Activated CD8-positive, alpha-beta T cell treated with anti-CD3 and anti-CD28 coated beads for 36 hours (primary cell): ENCODE measurements around the gene PLEK2. TPM values are rescaled to one million over a fixed set of nuclear protein-coding genes. Genes with fewer than 3 reads are reported as not detected.

ENCODE experiments used
- ATAC-seq: fragments of 200-7000 bp; cut with Tn5 transposase; one replicate; pipeline ENCODE4 v1.10.0; 2021; ENCODE audit warnings: mild to moderate bottlenecking, moderate library complexity
- CTCF ChIA-PET: fragments of 350-600 bp; sonication (Branson Sonifier 250); formaldehyde crosslinking; loops from one replicate; lab custom pipeline; 2021; ENCODE audit warnings: antibody characterized with exemption; lab: Charles Lee
- POLR2A ChIA-PET: fragments of 350-600 bp; sonication (Branson Sonifier 250); formaldehyde crosslinking; loops from one replicate; lab custom pipeline; 2021; ENCODE audit warnings: antibody characterized with exemption; lab: Charles Lee
- DNase-seq: peaks from one replicate; pipeline ENCODE4 v3.0.0-alpha.2; 2020
- H3K27ac Mint-ChIP-seq: one replicate; pipeline ENCODE4 v1.8.0; 2021; ENCODE audit warnings: mild to moderate bottlenecking, mixed read lengths
- H3K27me3 Mint-ChIP-seq: one replicate; pipeline ENCODE4 v1.8.0; 2021; ENCODE audit warnings: mixed read lengths
- H3K36me3 Mint-ChIP-seq: one replicate; pipeline ENCODE4 v1.8.0; 2021; ENCODE audit warnings: low read depth, mixed read lengths
- H3K4me1 Mint-ChIP-seq: one replicate; pipeline ENCODE4 v1.8.0; 2021; ENCODE audit warnings: low read depth, mixed read lengths
- H3K4me3 Mint-ChIP-seq: one replicate; pipeline ENCODE4 v1.8.0; 2021; ENCODE audit warnings: mild to moderate bottlenecking, moderate library complexity, mixed read lengths
- H3K9me3 Mint-ChIP-seq: one replicate; pipeline ENCODE4 v1.8.0; 2021; ENCODE audit warnings: mixed read lengths
- intact Hi-C: fragments of 100-400 bp; cut with micrococcal nuclease; formaldehyde crosslinking; loops from one replicate; pipeline ENCODE4 v1.10.0; 2022
- total RNA-seq, 2 experiments: library from RNA; stranded (reverse); gene quantifications; one replicate each; pipeline ENCODE4 v1.2.3, GENCODE V29; 2021
- TF ChIP-seq, protein P1 (sequence below): fragments of 200-600 bp; IDR thresholded peaks from one replicate; pipeline ENCODE4 v1.8.0; 2022; ENCODE audit warnings: antibody characterized with exemption, mild to moderate bottlenecking

Gene PLEK2
- total RNA-seq, 2 experiments from 2014 or later, result 1.0 TPM; not detected in 1

DNA sequence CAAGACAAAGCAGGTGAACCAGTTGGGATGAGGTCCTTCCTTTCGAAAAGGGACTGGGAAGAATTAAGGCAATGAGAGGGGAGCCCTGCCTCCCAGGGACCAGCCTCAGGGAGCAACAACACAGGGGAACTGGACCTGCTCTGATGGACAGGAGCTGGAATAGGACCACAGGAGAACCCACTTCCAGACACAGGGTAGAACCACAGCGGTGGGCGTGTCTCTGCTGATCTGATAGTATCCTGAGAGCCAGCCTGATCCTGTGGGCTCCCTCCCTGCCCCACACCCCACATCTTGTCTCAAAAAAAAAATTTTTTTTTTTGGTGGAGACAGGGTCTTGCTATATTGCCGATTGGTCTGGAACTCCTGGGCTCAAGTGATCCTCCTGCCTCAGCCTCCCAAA is 13.6 kb upstream of the PLEK2 start:
- POLR2A ChIA-PET, result no interaction called here
- intact Hi-C loops, result loop anchor here (5.0 to 10.0 kb wide), 2 partner anchors 102 to 239 kb away; no protein-coding TSS in a partner anchor
- TF ChIP-seq, protein P1, sequence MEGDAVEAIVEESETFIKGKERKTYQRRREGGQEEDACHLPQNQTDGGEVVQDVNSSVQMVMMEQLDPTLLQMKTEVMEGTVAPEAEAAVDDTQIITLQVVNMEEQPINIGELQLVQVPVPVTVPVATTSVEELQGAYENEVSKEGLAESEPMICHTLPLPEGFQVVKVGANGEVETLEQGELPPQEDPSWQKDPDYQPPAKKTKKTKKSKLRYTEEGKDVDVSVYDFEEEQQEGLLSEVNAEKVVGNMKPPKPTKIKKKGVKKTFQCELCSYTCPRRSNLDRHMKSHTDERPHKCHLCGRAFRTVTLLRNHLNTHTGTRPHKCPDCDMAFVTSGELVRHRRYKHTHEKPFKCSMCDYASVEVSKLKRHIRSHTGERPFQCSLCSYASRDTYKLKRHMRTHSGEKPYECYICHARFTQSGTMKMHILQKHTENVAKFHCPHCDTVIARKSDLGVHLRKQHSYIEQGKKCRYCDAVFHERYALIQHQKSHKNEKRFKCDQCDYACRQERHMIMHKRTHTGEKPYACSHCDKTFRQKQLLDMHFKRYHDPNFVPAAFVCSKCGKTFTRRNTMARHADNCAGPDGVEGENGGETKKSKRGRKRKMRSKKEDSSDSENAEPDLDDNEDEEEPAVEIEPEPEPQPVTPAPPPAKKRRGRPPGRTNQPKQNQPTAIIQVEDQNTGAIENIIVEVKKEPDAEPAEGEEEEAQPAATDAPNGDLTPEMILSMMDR, result no peak
- no peak for ATAC-seq
- Mint-ChIP-seq H3K27ac (no peak overlapping the region), H3K4me1 (no peaks in the 10 kb centered on the region), H3K27me3 (peaks cover 20% of the 10 kb centered on the region), H3K36me3 (no peaks in the 10 kb centered on the region), H3K4me3 (no peak overlapping the region), H3K9me3 (no peaks in the 10 kb centered on the region)
- CTCF ChIA-PET, result interaction anchor here (0.7 to 11.3 kb wide), 12 partner anchors 10 to 279 kb away, joined by 3 to 199 read pairs (median 22); partner anchors contain the start of genes PLEKHH1 and TMEM229B
- no peak for DNase-seq

DNA sequence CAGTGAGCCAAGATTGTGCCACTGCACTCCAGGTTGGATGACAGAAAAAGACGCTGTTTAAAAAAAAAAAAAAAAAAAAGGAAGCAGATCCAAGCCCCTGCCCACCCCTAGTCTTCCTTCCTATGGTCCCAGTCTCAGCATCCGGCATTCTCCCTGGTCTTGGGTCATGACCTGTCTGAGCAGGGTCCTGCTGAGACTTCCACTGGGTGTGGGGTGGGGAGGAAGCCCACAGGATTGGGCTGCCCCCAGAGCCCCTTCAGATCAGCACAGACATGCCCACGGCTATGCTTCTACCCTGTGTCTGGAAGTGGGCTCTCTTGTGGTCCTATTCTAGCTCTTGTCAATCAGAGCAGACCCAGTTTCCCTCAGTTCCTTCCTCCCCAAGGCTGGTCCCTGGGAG is 12.6 kb upstream of the PLEK2 start:
- H3K36me3 Mint-ChIP-seq, result no peaks in the 10 kb centered on the region
- CTCF ChIA-PET, result interaction anchor here (0.7 to 11.3 kb wide), 7 partner anchors 9 to 280 kb away, joined by 3 to 199 read pairs (median 9); no protein-coding TSS in a partner anchor
- intact Hi-C loops, result loop anchor here (10.0 kb wide), 1 partner anchor 240 kb away; no protein-coding TSS in a partner anchor
- no peaks in the 10 kb centered on the region for H3K9me3 Mint-ChIP-seq
- POLR2A ChIA-PET, result interaction anchor here (0.7 kb wide), 1 partner anchor 147 kb away, joined by 3 read pairs; no protein-coding TSS in a partner anchor
- TF ChIP-seq, protein P1, result no peak
- no peak for DNase-seq
- no peak overlapping the region for H3K4me3 Mint-ChIP-seq
- no peak overlapping the region for H3K27ac Mint-ChIP-seq
- ATAC-seq, result no peak
- peaks cover 20% of the 10 kb centered on the region for H3K27me3 Mint-ChIP-seq
- H3K4me1 Mint-ChIP-seq, result no peaks in the 10 kb centered on the region

DNA sequence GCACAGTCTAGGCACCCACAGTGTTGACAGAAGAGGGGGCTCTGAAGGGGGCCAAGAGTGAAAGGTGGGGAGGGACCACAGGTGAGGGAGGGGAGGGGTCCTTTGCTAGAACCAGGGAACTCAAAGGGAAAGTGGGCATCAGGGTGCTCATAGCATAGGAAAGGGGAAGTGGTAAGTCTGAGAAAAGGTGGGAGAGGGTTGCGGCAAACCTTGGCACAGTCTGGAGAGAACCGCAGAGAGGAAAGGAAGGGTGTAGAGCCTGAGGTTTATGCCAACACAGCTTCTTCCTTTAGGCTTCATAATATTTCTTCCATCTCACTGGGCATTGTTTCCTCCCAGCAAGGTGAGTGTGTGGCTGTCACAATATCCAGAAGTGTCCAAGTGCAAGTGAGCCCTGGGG is 11.5 kb upstream of the PLEK2 start:
- no peaks in the 10 kb centered on the region for H3K4me1 Mint-ChIP-seq
- ATAC-seq (no peak), DNase-seq (no peak)
- CTCF ChIA-PET, result interaction anchor here (0.6 to 2.3 kb wide), 2 partner anchors 148 to 281 kb away, joined by 3 to 9 read pairs; no protein-coding TSS in a partner anchor
- H3K27ac Mint-ChIP-seq, result no peak overlapping the region
- intact Hi-C loops, result loop anchor here (10.0 kb wide), 1 partner anchor 241 kb away; no protein-coding TSS in a partner anchor
- no peaks in the 10 kb centered on the region for H3K9me3 Mint-ChIP-seq
- POLR2A ChIA-PET, result no interaction called here
- TF ChIP-seq, protein P1, result no peak
- no peaks in the 10 kb centered on the region for H3K36me3 Mint-ChIP-seq
- H3K4me3 Mint-ChIP-seq, result no peak overlapping the region
- H3K27me3 Mint-ChIP-seq, result peaks cover 20% of the 10 kb centered on the region

DNA sequence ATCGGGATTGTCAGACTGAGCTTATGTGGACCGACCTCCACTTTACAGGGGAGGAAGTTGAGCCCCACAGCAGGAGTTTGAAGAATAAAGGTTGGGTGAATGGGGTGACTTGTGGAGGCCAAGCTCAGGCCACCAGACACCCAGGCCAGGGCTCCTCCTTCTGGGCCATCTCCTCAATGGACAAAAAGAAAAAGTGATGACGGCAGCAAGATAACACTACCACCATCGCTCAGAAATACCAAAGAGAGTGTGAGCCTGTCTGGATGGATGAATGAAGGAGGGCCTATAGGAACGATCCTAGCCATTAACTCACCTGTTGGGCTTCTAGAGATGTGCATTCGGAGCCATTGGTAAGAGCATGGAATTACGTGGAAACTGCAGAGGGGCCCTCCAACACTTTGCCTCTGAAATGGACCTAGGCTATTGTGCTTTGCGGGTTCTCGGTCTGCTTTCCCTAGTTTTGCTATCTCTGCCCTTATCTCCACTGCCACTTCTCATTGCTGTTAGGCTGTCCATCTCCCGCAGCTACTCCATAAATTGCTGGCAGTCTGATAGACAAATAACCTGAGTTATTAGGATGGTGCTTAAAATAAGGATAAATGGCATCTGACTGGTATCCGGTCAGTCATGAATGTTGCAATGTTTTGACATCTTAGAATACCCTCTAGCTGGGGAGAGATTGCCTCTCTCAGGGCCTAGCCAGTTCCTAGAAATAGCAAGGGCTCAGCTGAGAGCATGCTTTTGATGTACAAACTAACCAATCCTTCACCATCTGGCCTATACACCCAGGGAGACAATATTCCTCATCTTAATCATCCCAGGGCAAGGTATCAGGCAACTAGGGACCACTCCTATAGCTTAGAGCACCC is 9.6 kb upstream of the PLEK2 start:
- H3K9me3 Mint-ChIP-seq, result no peaks in the 10 kb centered on the region
- ChIA-PET CTCF (interaction anchor here (1.3 to 3.5 kb wide), 7 partner anchors 8 to 283 kb away, joined by 3 to 25 read pairs (median 8); partner anchors contain the start of gene PLEK2), POLR2A (no interaction called here)
- ATAC-seq (no peak), DNase-seq (no peak)
- H3K4me1 Mint-ChIP-seq, result no peaks in the 10 kb centered on the region
- H3K27ac Mint-ChIP-seq, result no peak overlapping the region
- TF ChIP-seq, protein P1, result no peak
- no peak overlapping the region for H3K4me3 Mint-ChIP-seq
- intact Hi-C loops, result loop anchor here (10.0 kb wide), 1 partner anchor 243 kb away; no protein-coding TSS in a partner anchor
- peaks cover 18% of the 10 kb centered on the region for H3K27me3 Mint-ChIP-seq
- no peaks in the 10 kb centered on the region for H3K36me3 Mint-ChIP-seq
